GM21619 (cell line): ENCODE results near the gene USP1.

Experiments
- ATAC-seq: cut with Tn5 transposase; IDR thresholded peaks from one replicate; pipeline ENCODE4 v1.9.1; 2021; ENCODE audit not compliant: unreplicated experiment

Gene USP1, protein sequence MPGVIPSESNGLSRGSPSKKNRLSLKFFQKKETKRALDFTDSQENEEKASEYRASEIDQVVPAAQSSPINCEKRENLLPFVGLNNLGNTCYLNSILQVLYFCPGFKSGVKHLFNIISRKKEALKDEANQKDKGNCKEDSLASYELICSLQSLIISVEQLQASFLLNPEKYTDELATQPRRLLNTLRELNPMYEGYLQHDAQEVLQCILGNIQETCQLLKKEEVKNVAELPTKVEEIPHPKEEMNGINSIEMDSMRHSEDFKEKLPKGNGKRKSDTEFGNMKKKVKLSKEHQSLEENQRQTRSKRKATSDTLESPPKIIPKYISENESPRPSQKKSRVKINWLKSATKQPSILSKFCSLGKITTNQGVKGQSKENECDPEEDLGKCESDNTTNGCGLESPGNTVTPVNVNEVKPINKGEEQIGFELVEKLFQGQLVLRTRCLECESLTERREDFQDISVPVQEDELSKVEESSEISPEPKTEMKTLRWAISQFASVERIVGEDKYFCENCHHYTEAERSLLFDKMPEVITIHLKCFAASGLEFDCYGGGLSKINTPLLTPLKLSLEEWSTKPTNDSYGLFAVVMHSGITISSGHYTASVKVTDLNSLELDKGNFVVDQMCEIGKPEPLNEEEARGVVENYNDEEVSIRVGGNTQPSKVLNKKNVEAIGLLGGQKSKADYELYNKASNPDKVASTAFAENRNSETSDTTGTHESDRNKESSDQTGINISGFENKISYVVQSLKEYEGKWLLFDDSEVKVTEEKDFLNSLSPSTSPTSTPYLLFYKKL

DNA sequence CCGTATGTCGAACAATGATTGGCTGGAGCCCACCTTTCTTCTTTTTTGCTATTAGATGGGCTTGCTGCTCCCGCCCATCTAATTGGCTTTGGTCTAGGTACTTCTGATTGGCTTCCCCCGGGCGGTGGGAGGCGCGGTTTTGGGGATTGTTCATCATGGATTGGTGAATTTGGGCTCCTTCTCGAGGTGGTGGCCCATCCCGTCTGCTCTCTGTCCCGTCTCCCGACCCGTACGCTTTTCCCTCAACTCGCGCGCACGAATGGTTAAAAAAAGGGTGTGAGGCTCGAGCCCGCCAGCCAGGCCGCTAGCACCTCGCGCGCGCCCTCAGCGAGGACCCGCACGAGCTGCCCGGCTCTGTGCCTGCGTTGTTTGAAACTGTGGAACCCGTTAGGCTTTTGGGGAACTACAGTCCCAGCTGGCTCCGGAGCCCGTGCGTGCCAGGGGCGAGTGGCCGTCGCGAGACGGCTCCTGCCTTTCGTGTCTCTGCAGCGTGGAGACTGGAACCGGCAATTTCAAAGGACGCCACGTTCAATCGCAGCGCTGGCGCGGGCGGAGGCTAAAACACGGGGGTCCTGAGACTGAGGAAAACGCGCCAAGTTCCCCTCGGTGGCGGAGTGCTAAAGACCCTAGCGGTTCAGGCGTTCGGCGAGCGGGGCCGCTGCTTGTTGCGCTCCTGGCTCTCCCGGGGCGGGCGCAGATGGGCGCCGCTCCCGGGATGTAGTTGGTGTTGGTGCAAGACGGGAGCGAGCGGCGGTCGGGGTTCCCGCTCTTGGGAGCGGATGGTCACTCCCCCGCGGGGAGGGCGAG, at the start of gene USP1:
TSS of gene USP1 (plus strand) at position 584 of the 807 bp plus-strand sequence. CDS start 2,819 bp downstream, outside the sequence.
- peak; percentile 77 for ATAC-seq

DNA sequence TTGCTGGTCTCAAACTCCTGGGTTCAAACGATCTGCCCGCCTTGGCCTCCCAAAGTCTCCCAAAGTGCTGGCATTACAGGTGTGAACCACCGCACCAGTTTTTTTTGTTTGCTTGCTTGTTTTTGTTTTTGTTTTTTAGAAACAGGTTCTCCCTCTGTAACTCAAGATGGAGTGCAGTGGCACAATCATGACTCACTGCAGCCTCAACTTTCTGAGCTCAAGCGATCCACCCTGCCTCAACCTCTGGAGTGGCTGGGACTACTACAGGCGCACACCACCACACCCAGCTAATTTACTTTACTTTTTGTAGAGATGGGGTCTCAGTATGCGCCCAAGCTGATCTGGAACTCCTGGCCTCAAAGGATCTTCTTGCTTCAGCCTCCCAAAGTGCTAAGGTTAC, 47.3 kb upstream of the USP1 start:
- ATAC-seq: no peak

DNA sequence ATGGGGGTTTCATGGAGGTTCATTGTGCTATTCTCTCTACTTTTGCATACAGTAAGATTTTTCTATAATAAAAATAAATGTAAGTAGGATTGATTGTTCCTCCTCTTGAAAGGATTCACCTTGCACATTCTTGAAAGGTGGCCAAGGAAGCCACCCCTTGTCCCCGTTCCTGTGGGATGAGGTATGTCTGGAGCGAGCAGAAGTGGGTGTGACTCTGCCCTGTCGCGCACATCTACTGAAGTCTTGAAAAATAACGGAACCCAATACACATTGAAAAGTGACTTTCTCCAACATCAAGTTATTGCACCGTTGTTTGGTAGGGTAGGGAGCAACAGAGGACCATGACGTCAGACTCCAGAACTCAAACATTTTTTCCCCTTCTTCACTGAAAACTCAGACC, 46.8 kb upstream of the USP1 start:
- no peak for ATAC-seq

DNA sequence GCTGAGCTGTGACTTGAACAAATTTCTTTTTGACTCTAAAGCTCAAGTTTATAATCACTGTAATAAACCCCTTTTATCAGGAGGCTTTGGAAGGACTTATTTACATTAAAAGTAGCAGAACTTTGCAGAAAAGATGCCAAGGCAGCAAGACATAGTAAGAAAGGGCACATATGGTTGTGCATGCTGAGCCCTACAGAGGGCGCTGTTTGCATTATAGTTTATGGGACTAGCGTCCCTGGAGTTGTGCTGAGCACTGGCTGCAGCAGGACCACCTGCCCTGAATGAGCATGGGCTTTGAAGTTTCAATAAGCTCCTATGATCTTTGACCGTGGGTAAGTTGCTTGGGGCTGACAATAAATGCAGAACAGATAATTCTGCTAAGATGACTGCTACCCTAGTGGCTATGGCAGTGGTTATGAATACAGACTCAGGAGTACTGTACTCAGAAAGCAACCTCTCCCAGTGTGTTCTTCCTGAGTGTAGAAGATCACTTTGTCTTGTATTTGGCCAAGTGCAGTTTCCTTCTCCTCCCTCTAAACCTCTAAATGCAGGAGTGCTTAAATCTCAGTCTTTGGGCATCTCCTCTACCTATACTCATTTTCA, 45.4 kb upstream of the USP1 start:
- ATAC-seq: no peak

DNA sequence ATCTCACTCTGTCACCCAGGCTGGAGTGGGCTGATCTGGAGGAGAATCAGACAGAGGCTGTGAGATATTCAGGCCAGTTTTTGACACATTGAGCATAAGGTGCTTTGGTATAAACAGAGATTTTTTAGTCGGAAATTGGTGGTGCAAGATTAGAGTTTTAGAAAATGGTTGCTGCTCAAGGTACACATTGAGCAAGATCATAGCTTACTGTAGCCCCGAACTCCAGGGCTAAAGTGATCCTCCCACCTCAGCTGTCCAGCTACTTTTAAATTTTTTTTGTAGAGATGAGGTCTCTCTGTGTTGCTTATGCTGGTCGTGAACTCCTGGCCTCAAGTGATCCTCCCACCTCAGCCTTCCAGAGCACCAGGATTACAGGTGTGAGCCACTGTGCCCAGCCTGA, 43.9 kb upstream of the USP1 start:
- no peak for ATAC-seq

DNA sequence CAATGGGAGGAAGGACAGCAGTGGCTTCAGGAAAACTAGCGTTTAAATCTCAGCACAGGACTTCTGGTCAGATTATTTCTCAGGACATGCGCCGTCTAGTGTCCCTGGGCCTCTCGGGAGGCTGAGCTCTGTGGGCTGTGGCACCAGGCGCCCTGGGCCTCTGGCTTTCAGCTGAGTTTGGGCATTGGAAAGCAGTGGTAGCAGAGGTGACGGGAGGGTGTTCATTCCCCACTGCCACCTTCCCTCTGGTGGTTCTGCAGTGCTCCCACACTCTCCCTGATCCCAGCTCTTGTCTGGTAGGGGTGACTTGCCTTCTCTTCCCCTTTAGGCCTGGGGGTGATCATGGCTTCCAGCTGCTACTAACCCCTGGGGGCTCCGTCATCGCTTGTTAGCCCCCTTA, 42.2 kb upstream of the USP1 start:
- no peak for ATAC-seq

DNA sequence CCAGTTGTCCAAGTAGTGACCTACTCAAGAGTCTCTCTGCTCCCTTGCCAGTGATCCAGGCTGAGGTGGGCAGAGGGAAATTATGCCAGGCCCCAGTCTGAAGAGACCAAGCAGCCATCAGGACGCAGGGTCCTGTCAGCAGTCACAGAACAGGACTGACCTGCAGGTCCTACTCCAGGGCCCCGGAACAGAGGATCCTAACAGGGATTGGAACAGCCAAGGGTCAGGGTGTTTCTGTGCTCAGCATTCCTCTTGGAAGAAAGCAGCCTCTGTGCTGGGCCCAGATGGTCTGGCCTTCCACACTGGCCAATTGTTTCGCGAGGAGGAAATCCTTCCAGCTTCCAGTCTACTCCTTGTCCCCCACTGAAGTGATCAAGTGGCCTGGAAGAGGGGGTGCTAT, 41.6 kb upstream of the USP1 start:
- ATAC-seq: no peak

DNA sequence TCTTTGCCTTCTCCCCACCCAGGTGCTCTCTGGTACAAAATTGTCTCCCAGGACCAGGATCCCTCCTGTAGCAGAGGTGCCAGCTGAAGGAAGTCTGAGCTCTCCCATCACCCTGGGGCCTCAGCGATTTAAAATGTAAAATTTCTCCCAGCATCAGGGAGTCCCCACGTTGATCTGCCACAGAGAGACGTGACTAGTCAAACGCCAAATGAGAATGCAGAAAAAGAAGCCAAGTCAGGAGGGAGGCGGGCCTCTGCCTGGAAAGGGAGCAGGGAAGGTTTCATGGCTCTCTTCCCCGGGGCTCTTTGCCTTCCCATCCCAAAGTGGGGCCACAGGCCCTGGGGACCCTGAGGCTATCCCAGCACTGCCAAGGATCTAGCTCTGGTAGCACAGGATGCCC, 40.0 kb upstream of the USP1 start:
- no peak for ATAC-seq

DNA sequence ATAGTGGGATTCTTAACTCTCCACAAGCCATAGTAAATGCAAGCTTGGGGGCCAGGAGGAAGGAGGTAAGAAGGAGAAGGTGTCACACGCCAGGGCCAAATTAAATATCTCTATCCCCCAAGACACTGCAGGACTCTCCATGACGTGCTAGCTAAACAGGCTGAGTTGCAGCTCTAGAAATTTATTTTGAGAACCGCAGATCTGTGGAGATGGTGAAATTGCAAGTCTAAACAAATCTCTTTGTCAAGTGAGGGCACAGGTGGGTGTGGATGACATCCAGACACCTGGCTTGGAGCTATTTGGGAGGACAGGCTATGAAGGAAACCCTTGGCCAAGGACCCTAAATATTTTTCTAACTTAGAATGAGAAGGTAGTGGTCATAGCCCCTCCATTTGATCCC, 39.5 kb upstream of the USP1 start:
- ATAC-seq: no peak

DNA sequence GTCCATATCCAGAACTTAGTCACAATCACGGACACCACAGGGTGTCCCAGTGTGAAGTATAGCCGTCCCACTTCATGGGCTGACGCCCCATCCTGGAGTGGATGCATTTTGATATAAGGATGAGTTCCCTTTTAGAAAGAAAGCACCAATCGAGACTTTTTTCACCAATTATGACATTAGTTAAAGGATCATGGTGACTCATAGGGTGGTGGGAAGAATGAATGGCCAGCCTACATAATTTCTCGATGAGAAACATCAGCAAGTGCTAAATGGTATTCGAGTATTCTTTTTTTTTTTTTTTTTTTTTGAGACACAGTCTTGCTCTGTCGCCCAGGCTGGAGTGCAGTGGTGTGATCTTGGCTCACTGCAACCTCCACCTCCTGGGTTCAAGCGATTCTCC, 38.5 kb upstream of the USP1 start:
- no peak for ATAC-seq

DNA sequence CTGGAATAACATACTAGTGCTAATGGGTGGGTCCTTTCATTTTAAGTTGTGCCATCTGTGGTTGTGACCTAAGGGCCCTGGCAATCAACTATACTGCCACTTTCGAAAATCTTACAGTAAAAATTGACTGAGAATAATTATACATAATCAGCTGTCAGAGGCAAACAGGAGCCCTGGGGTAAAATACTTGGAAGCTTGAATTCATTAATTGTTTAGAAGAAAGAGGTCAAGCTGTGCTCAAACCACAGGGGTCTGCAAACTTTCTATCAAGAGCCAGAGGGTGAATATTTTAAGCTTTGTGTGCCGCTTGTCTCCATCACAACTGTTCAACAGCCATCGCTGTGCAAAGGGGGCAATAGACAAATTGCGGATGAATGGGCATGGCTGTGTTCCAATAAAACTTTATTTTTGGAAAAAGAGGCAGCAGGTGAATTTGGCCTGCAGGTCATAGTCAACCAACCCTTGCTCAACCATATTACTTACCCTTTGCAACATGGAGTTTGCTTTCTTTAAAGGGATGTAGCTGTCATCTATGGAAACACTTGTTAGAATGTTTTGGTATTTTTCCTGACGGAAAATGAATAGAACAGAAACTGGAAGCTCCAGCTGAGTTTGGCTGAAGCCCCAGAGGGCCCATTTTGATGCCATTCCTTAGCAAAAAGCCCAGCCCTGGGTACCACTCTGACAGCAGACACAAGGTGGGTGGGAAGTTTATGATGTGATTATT, 35.7 kb upstream of the USP1 start:
- ATAC-seq: no peak

DNA sequence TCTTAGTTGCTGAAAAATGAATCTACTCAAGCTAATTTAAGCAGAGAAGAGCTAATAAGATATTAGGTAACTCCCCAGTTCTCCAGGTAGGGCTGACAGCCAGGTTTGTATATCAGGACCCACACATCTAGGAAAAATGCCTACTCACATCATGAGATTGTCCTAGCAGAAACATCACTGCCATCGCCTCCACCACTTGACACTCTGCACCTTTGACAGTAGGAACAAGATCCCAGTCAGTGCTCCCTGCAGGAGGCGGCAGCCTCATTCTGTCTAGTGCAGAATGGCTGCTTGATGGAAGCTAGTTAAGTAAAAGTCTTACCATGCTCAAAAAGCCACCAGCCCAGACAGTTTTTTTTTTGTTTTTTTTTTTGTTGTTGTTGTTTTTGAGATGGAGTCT, 31.6 kb upstream of the USP1 start:
- no peak for ATAC-seq

DNA sequence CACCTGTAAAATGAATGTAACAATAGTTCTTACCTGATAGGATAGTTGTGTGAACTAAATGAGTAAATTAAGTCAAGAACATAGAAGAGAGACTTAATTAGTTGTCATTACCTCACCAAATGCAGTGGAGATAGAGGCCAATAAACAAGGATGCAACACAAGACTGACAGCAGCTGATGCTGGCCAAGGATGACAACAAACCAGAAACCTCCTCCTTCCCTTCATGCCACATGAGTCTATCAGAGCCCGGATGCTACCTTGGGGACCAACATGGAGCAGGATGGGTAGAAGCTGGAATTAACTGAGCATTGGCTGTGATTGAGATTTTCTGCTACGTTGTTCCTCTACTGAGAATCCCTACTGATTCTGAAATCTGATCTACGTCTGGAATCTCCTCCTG, 30.3 kb upstream of the USP1 start:
- ATAC-seq: no peak

DNA sequence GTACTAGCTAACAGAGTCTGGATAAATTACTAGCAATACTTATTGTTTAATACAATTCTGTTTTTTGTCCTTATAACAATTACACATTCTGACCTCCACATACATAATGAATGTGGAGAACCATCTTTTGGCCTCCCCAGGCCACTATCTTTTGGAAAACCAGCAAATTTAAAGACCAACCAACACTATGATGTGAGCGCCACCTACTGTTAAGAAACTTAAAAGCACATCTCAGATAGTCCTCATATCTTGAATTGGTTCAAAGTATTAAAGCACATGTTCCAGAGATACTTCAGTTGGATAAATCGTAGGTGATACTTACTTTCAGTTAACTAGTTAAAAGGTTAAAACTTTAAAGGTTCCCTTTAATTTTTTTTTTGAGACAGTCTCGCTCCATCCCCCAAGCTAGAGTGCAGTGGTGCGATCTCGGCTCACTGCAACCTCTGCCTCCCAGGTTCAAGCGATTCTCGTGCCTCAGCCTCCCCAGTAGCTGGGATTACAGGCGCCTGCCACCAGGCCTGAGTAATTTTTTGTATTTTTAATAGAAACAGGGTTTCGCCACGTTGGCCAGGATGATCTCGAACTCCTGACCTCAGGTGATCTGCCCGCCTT, 29.3 kb upstream of the USP1 start:
- no peak for ATAC-seq

DNA sequence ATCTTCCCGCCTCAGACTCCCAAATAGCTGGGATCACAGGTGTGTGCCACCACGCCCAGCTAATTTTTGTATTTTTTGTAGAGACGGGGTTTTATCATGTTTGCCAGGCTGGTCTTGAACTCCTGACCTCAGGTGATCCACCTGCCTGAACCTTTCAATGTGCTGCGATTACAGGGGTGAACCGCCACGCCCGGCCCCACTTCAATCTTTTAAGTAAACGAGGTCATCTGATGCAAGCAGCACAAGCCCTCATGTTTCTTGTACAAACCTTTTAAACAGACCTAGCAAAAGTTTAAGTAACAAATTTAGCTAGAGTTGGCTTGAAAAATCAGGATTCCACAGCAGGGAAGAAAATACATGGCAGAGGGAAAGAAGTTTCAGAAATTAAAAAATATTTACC, 21.2 kb upstream of the USP1 start:
- ATAC-seq: no peak

DNA sequence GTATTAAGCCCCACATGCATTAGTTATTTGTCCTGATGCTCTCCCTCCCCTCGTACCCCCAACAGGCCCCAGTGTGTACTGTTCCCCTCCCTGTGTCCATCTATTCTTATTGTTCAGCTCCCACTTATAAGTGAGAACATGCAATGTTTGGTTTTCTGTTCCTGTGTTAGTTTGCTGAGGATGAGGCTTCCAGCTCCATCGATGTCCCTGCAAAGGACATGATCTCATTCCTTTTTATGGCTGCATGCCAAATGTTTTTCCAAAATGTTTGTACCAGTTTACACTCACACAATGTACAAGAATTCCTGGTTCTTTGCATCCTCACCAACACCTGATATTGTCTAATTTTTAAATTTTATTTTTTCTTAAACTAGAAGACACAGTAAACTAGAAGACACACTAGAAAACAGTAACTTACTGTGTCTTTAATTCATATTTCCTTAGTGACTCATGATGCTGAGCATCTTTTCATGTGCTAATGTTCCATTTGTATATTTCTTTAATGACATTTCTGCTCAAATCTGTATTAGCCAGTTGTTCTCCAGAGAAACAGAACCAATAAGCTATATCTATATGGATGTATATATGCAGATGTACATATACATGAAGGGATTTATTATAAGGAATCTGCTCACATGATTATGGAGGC, 19.4 kb upstream of the USP1 start:
- ATAC-seq: no peak

DNA sequence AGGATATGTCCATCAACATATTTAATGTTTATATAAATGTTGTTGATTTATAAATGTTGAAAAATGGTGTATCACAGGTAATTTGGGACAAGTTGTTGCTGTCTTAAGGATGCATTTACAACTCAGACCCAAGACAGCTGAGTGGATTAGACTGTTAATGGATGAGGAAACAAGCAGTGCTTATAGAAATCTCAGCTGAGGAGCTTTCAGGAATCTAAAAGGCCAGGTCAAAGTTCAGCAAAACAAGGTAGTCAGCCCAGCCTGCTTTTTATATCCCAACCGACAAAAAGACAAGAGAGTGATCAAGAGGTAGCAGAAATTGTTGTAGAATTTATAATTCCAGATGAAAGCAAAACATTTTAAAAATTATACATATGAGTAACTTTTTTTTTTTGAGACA, 16.6 kb upstream of the USP1 start:
- no peak for ATAC-seq

DNA sequence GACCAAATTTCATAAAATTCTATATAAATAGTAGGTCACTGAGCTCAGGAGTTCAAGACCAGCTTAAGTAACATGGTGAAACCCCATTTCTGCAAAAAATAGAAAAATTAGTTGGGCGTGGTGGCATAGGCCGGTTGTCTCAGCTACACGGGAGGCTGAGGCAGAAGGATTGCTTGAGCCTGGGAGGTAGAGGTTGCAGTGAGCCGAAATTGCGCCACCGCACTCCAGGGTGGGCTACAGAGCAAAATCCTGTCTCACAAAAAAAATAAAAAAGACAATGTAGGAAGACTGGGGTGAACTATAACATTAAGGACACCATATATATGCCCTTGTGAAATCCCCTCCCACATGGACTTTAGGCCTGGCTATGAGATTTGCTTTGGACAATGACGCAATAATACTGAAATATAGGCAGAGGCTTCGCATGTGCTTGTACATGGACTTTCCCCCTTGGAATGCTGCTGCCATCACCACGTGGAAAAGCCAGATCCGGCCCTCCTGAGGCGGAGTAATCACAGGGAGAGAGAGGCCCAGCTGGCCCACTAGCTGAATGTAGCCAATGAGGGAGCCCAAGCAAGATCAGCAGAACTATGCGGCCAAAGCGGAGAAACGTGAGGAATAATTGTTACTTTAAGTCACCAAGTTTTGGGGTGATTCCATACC, 13.1 kb upstream of the USP1 start:
- no peak for ATAC-seq

DNA sequence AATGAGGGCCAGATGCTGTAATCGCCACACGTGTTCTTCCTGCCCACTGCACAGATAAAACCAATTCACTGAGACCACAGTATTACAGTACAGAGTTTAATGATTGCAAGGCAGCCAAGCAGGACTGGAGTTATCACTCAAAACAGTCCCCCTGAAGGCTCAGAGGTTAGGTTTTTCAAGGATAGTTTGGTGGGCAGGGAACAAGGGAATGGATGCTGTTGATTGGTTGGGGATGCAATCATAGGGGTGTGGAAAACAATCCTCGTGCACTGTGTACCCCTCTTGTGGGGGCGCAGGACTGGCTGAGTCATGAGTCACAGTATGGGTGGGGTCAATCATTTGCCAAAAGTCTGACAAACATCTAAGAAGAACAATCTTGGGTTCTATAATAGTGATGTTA, 12.4 kb upstream of the USP1 start:
- ATAC-seq: no peak
